Tibial artery (tissue), 4 donors: ENCODE results near the gene ARHGEF33.

ENCODE experiments used
- DNase-seq, 2 donors: peaks; one replicate each; pipeline ENCODE4 v3.0.0-alpha.2; 2019
- H3K27ac ChIP-seq, 2 donors: fragments of 200-600 bp; sonication (generic) in 1 of 2; 1 replicate in 1 of 2; 2 replicates in 1 of 2; pipeline ENCODE4 v1.5.1; 2018 to 2019; ENCODE audit warnings: mild to moderate bottlenecking in 1 of 2
- H3K27me3 ChIP-seq, 2 donors: fragments of 200-600 bp; sonication (generic) in 1 of 2; one replicate each; pipeline versions ENCODE4 v1.5.1 to v1.6.0; 2016 to 2019
- H3K36me3 ChIP-seq, 3 donors: fragments of 200-600 bp; sonication (generic) in 2 of 3; one replicate each; pipeline ENCODE4 v1.5.1; 2016 to 2019; ENCODE audit warnings: mild to moderate bottlenecking in 2 of 3
- H3K4me1 ChIP-seq, 4 donors: fragments of 200-600 bp; sonication (generic) in 2 of 4; 1 replicate in 3 of 4; 2 replicates in 1 of 4; pipeline ENCODE4 v1.5.1; 2016 to 2019
- H3K4me3 ChIP-seq, 2 donors: fragments of 200-600 bp; sonication (generic) in 1 of 2; 1 replicate in 1 of 2; 2 replicates in 1 of 2; pipeline ENCODE4 v1.5.1; 2018 to 2019; ENCODE audit warnings: mild to moderate bottlenecking in 2 of 2
- H3K9me3 ChIP-seq, 3 donors: fragments of 200-600 bp; sonication (generic) in 1 of 3; one replicate each; pipeline ENCODE4 v1.5.1; 2016 to 2019
- intact Hi-C: fragments of 100-400 bp; cut with DNase I; formaldehyde crosslinking; loops from one replicate; pipeline ENCODE4 v1.15.0; 2023; ENCODE audit warnings: low total_unique reads
- TF ChIP-seq, protein P1 (sequence below), 2 experiments: fragments of 200-600 bp in 1 of 2; fragments of 450-650 bp in 1 of 2; IDR thresholded peaks; one replicate each; pipeline ENCODE4 v1.5.1; 2017 to 2019; ENCODE audit warnings: antibody characterized with exemption in 2 of 2, mild to moderate bottlenecking in 1 of 2, moderate library complexity in 1 of 2

Gene ARHGEF33

DNA sequence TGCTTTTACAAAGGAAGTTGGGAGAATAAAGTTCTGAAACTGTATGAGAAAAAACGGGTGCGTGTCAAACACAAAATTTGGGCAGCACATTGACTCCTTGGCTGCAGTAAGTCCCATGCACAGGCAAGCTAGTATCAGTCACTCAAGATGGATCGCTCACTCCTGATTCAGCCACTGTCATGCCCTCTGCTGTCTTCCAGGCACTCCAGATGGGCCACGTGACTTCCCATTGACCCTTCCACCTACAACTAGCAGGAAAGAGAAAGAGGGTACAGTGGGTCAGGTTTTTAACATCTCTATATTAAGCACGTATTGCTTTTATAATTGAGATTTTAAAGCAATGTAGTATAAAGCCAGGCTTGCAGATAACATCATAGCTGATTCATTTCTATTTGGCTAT lies 8.6 kb downstream of the ARHGEF33 start:
- H3K27ac ChIP-seq: no peak overlapping the region
- no peaks in the 10 kb centered on the region for H3K36me3 ChIP-seq
- intact Hi-C loops: no loop called here
- H3K27me3 ChIP-seq: no peaks in the 10 kb centered on the region
- no peak overlapping the region for H3K4me3 ChIP-seq
- no peak for DNase-seq
- TF ChIP-seq, protein P1, sequence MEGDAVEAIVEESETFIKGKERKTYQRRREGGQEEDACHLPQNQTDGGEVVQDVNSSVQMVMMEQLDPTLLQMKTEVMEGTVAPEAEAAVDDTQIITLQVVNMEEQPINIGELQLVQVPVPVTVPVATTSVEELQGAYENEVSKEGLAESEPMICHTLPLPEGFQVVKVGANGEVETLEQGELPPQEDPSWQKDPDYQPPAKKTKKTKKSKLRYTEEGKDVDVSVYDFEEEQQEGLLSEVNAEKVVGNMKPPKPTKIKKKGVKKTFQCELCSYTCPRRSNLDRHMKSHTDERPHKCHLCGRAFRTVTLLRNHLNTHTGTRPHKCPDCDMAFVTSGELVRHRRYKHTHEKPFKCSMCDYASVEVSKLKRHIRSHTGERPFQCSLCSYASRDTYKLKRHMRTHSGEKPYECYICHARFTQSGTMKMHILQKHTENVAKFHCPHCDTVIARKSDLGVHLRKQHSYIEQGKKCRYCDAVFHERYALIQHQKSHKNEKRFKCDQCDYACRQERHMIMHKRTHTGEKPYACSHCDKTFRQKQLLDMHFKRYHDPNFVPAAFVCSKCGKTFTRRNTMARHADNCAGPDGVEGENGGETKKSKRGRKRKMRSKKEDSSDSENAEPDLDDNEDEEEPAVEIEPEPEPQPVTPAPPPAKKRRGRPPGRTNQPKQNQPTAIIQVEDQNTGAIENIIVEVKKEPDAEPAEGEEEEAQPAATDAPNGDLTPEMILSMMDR (IDR thresholded peaks at IDR 0.05): no peak
- no peaks in the 10 kb centered on the region for H3K9me3 ChIP-seq
- no peaks in the 10 kb centered on the region for H3K4me1 ChIP-seq

DNA sequence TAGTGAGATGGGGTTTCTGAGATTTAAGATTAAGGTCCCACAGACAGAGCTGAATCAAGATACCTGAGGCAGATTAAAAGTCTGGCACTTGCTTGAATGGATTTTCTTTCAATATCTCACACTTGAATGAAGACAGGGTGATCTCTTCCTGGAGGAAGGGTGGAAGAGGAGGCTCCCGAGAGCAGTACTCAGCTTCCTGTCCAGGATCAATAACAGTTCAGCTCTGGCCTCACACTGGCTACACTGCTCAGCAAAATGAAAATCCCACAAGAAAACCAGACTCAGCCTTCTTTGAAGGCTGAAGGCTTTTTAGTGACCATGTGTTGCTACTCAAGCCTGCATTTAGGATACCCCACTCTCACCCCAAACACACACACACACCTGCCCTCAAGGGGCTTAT lies 11.1 kb downstream of the ARHGEF33 start:
- intact Hi-C loops: no loop called here
- TF ChIP-seq, protein P1 (IDR thresholded peaks at IDR 0.05): no peak
- Histone ChIP-seq H3K36me3 (no peaks in the 10 kb centered on the region), H3K27ac (no peak overlapping the region), H3K4me1 (no peaks in the 10 kb centered on the region), H3K27me3 (no peaks in the 10 kb centered on the region), H3K4me3 (no peak overlapping the region), H3K9me3 (no peaks in the 10 kb centered on the region)
- no peak for DNase-seq

DNA sequence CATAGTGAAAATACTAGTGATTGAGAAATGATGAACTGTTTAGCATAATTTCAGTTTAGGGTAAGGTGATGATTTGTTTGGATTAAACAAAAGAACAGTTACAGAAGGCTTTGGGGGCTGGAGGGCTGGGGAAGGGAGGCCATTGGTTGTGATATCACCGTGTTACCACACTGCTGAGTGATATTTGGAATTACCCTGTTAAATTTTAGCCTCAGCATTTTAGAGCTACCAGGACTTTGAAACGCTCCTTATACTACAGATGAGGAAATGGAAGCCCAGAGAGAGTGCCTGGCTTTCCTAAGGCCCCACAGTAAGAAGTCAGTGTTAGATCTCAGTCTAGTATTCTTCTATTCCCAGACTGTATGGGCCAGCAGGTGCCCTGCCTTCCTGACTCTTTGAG lies 15.6 kb downstream of the ARHGEF33 start:
- Histone ChIP-seq H3K9me3 (no peaks in the 10 kb centered on the region), H3K27ac (no peak overlapping the region), H3K4me1 (no peaks in the 10 kb centered on the region), H3K27me3 (no peaks in the 10 kb centered on the region), H3K4me3 (no peak overlapping the region), H3K36me3 (no peaks in the 10 kb centered on the region)
- intact Hi-C loops: no loop called here
- TF ChIP-seq, protein P1 (IDR thresholded peaks at IDR 0.05): no peak
- DNase-seq: no peak

DNA sequence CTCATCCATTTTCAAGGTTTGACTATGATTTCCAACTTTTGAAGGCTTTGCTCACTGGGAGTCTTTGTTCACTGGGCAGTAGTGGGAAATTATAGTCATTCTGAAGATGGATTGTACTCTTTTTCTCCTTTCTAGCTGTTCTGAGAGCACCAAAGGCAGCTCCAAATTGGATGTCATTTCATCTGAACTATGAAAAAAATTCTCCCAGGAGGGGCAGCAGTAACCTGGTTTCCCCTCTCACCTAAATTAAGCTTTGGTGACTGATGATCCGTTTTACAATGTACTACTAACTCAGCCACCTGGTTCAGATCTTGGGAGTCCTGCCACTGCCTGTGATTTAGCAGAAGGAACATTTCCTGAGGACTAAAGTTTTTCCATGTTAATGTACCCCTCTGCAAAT lies 17.6 kb downstream of the ARHGEF33 start:
- DNase-seq: no peak
- intact Hi-C loops: no loop called here
- no peak overlapping the region for H3K4me3 ChIP-seq
- no peaks in the 10 kb centered on the region for H3K36me3 ChIP-seq
- no peaks in the 10 kb centered on the region for H3K4me1 ChIP-seq
- no peaks in the 10 kb centered on the region for H3K27me3 ChIP-seq
- H3K27ac ChIP-seq: no peak overlapping the region
- TF ChIP-seq, protein P1 (IDR thresholded peaks at IDR 0.05): no peak
- H3K9me3 ChIP-seq: no peaks in the 10 kb centered on the region

DNA sequence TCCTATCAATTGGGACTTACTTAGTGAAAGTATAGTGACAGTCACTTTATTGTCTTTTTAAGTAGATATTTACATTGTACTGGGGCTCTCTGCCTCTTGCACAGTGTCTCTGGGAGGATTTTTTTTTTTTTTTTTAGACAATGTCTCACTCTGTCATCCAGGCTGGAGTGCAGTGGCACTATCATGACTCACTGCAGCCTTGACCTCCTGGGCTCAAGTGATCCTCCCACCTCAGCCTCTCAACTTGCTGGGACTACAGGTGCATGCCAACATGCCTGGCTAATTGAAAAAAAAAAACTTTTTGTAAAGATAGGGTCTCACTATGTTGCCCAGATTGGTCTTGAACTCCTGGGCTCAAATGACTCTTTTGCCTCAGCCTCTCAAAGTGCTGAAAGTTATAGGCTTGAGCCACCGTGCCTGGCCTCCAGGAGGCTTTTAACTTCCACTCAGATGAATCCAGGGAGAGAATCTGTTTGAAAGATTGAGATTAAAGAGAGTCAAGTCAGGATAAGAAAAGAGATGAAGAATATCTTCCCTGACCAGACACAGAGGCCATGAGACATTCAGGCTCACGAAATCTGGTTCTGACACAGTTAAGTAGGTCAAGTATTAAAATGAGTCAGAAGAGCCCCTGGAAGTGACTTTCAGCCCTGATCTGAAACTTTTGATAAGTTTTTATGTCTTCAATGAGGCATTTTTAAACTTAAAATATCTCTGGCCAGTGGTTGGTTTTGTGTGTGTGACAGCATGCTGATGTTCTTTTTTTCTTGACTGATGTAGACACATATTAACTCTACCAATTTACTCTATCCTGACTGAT lies 18.3 kb downstream of the ARHGEF33 start:
- H3K36me3 ChIP-seq: no peaks in the 10 kb centered on the region
- H3K9me3 ChIP-seq: no peaks in the 10 kb centered on the region
- H3K4me3 ChIP-seq: no peak overlapping the region
- H3K27ac ChIP-seq: no peak overlapping the region
- intact Hi-C loops: no loop called here
- DNase-seq: no peak
- H3K27me3 ChIP-seq: no peaks in the 10 kb centered on the region
- TF ChIP-seq, protein P1 (IDR thresholded peaks at IDR 0.05): no peak
- H3K4me1 ChIP-seq: no peaks in the 10 kb centered on the region
